ENCODE data around the gene CYP19A1.

Gene CYP19A1

DNA sequence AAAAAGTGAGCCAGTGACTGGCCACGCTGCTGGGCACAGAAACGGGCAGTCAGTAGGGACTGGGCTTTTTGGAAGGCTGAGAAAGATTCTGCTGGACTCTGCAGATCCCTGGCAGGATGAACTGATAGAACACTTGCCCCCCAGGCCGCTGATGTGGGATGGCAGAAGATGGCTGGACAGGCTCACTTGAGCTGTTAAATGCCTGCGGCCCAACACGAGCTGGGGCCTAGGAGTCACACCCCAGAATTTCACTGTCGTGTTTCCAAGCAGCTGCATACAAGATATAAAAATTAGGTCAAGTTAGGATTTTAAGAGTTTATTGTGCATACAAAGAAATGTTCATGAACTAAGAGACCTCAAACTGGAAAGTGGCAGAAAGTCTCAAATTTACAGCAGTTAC, 29.9 kb upstream of the CYP19A1 start:
- H3K27me3 ChIP-seq (replicated peaks; ENCODE audit: control insufficient read depth, insufficient read depth, low read length): no peaks in the 10 kb centered on the region
- no peak for DNase-seq (ENCODE audit: extremely low read depth, insufficient read length)
- TF ChIP-seq, protein P1, sequence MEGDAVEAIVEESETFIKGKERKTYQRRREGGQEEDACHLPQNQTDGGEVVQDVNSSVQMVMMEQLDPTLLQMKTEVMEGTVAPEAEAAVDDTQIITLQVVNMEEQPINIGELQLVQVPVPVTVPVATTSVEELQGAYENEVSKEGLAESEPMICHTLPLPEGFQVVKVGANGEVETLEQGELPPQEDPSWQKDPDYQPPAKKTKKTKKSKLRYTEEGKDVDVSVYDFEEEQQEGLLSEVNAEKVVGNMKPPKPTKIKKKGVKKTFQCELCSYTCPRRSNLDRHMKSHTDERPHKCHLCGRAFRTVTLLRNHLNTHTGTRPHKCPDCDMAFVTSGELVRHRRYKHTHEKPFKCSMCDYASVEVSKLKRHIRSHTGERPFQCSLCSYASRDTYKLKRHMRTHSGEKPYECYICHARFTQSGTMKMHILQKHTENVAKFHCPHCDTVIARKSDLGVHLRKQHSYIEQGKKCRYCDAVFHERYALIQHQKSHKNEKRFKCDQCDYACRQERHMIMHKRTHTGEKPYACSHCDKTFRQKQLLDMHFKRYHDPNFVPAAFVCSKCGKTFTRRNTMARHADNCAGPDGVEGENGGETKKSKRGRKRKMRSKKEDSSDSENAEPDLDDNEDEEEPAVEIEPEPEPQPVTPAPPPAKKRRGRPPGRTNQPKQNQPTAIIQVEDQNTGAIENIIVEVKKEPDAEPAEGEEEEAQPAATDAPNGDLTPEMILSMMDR (IDR thresholded peaks at IDR 0.05; ENCODE audit: insufficient read depth, low read length, poor library complexity, severe bottlenecking): no peak
- H3K4me3 ChIP-seq (replicated peaks; ENCODE audit: low read depth, low read length): no peak overlapping the region
- no peaks in the 10 kb centered on the region for H3K36me3 ChIP-seq (ENCODE audit: control insufficient read depth, insufficient read depth, low read length)

GRCh38 chr15:51367322-51367976, 29.1 kb upstream of the CYP19A1 start:
- H3K4me3 ChIP-seq (replicated peaks; ENCODE audit: low read depth, low read length): no peak overlapping the region
- DNase-seq (ENCODE audit: extremely low read depth, insufficient read length): no peak
- H3K36me3 ChIP-seq (ENCODE audit: control insufficient read depth, insufficient read depth, low read length): no peaks in the 10 kb centered on the region
- no peaks in the 10 kb centered on the region; the same call in 1 of the 2 replicates for H3K27me3 ChIP-seq (replicated peaks; ENCODE audit: control insufficient read depth, insufficient read depth, low read length)
- TF ChIP-seq, protein P1 (IDR thresholded peaks at IDR 0.05; ENCODE audit: insufficient read depth, low read length, poor library complexity, severe bottlenecking): no peak

GRCh38 chr15:51366920-51367319, 28.5 kb upstream of the CYP19A1 start:
- Histone ChIP-seq H3K36me3 (ENCODE audit: control insufficient read depth, insufficient read depth, low read length) (no peaks in the 10 kb centered on the region), H3K27me3 (replicated peaks; ENCODE audit: control insufficient read depth, insufficient read depth, low read length) (no peaks in the 10 kb centered on the region; the same call in 1 of the 2 replicates), H3K4me3 (replicated peaks; ENCODE audit: low read depth, low read length) (no peak overlapping the region)
- DNase-seq (ENCODE audit: extremely low read depth, insufficient read length): no peak
- TF ChIP-seq, protein P1 (IDR thresholded peaks at IDR 0.05; ENCODE audit: insufficient read depth, low read length, poor library complexity, severe bottlenecking): no peak

DNA sequence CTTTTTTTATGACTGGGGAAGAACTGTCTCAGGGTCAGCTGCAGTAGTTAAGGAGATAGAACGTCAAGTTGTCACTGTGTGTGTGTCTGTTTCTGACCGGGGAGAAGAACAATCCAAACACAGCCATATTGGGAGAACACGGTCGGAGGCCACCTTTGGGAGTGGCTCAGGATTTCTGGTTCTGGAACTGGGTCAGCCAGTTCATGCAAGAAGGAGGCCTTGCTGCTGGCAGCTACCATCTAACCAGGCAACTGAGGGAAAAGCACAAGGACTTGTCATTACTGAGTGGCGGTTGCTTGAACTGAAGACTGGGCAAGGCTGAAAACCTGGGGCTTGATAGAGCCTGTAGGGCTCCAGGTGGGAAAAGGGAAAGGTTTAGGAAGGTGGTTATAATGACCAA, 27.7 kb upstream of the CYP19A1 start:
- H3K27me3 ChIP-seq (replicated peaks; ENCODE audit: control insufficient read depth, insufficient read depth, low read length): no peaks in the 10 kb centered on the region; the same call in 1 of the 2 replicates
- no peaks in the 10 kb centered on the region for H3K36me3 ChIP-seq (ENCODE audit: control insufficient read depth, insufficient read depth, low read length)
- H3K4me3 ChIP-seq (replicated peaks; ENCODE audit: low read depth, low read length): no peak overlapping the region
- no peak for DNase-seq (ENCODE audit: extremely low read depth, insufficient read length)
- TF ChIP-seq, protein P1 (IDR thresholded peaks at IDR 0.05; ENCODE audit: insufficient read depth, low read length, poor library complexity, severe bottlenecking): no peak

- H3K27me3 ChIP-seq (replicated peaks; ENCODE audit: control insufficient read depth, insufficient read depth, low read length): no peaks in the 10 kb centered on the region; the same call in 1 of the 2 replicates
- H3K4me3 ChIP-seq (replicated peaks; ENCODE audit: low read depth, low read length): no peak overlapping the region
- no peak for DNase-seq (ENCODE audit: extremely low read depth, insufficient read length)
- TF ChIP-seq, protein P1 (IDR thresholded peaks at IDR 0.05; ENCODE audit: insufficient read depth, low read length, poor library complexity, severe bottlenecking): no peak
- H3K36me3 ChIP-seq (ENCODE audit: control insufficient read depth, insufficient read depth, low read length): no peaks in the 10 kb centered on the region
Observed at GRCh38 chr15:51365417-51365816, 27.0 kb upstream of the CYP19A1 start.

Data from GM06990 (cell line).